ENCODE measurements around the gene ALPI. TPM values are rescaled to one million over a fixed set of nuclear protein-coding genes. Genes with fewer than 3 reads are reported as not detected.
"Not testable (repeated sequence)": the region's sequence is repeated elsewhere in the genome, so short reads cannot be mapped to it uniquely, and the experiment has no call there.

Gene ALPI
- total RNA-seq, 1 donor from 2014 or later: not detected

- Histone ChIP-seq H3K9me3 (no peaks in the 10 kb centered on the region), H3K27me3 (peaks cover 11% of the 10 kb centered on the region), H3K4me3 (no peak overlapping the region), H3K36me3 (no peaks in the 10 kb centered on the region), H3K4me1 (peaks cover 29% of the 10 kb centered on the region), H3K27ac (no peak overlapping the region)
- no peak for DNase-seq (ENCODE audit: extremely low spot score in 2 of 2)
- TF ChIP-seq POLR2AphosphoS5 (IDR thresholded peaks at IDR 0.05; ENCODE audit: insufficient read depth in 1 of 2, low read depth in 1 of 2) (no peak), POLR2A (IDR thresholded peaks at IDR 0.05) (no peak)
- TF ChIP-seq, protein P1, sequence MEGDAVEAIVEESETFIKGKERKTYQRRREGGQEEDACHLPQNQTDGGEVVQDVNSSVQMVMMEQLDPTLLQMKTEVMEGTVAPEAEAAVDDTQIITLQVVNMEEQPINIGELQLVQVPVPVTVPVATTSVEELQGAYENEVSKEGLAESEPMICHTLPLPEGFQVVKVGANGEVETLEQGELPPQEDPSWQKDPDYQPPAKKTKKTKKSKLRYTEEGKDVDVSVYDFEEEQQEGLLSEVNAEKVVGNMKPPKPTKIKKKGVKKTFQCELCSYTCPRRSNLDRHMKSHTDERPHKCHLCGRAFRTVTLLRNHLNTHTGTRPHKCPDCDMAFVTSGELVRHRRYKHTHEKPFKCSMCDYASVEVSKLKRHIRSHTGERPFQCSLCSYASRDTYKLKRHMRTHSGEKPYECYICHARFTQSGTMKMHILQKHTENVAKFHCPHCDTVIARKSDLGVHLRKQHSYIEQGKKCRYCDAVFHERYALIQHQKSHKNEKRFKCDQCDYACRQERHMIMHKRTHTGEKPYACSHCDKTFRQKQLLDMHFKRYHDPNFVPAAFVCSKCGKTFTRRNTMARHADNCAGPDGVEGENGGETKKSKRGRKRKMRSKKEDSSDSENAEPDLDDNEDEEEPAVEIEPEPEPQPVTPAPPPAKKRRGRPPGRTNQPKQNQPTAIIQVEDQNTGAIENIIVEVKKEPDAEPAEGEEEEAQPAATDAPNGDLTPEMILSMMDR (IDR thresholded peaks at IDR 0.05): no peak
- intact Hi-C loops (cut with DNase I): no loop called here
Observed at GRCh38 chr2:232420073-232420454, 35.9 kb upstream of the ALPI start.

- TF ChIP-seq POLR2A (IDR thresholded peaks at IDR 0.05) (no peak), POLR2AphosphoS5 (IDR thresholded peaks at IDR 0.05; ENCODE audit: insufficient read depth in 1 of 2, low read depth in 1 of 2) (no peak)
- TF ChIP-seq, protein P1 (IDR thresholded peaks at IDR 0.05): no peak
- peaks cover 29% of the 10 kb centered on the region for H3K4me1 ChIP-seq
- no peaks in the 10 kb centered on the region for H3K36me3 ChIP-seq
- peaks cover 11% of the 10 kb centered on the region for H3K27me3 ChIP-seq
- H3K27ac ChIP-seq: no peak overlapping the region
- peak overlapping the region; percentile 11 to 16 for H3K4me3 ChIP-seq
- DNase-seq (ENCODE audit: extremely low spot score in 2 of 2): no peak
- H3K9me3 ChIP-seq: no peaks in the 10 kb centered on the region
- intact Hi-C loops (cut with DNase I): no loop called here
Observed at GRCh38 chr2:232420463-232421188, 35.3 kb upstream of the ALPI start.

GRCh38 chr2:232421189-232421785 lies 34.7 kb upstream of the ALPI start:
- peak overlapping the region in 1 of 2 donors; percentile 16 for H3K4me3 ChIP-seq
- no peaks in the 10 kb centered on the region for H3K9me3 ChIP-seq
- TF ChIP-seq, protein P1 (IDR thresholded peaks at IDR 0.05): no peak
- TF ChIP-seq POLR2AphosphoS5 (IDR thresholded peaks at IDR 0.05; ENCODE audit: insufficient read depth in 1 of 2, low read depth in 1 of 2) (no peak), POLR2A (IDR thresholded peaks at IDR 0.05) (no peak)
- peaks cover 11% of the 10 kb centered on the region for H3K27me3 ChIP-seq
- intact Hi-C loops (cut with DNase I): no loop called here
- no peak overlapping the region for H3K27ac ChIP-seq
- H3K36me3 ChIP-seq: no peaks in the 10 kb centered on the region
- DNase-seq (ENCODE audit: extremely low spot score in 2 of 2): no peak
- H3K4me1 ChIP-seq: peaks cover 29% of the 10 kb centered on the region

DNA sequence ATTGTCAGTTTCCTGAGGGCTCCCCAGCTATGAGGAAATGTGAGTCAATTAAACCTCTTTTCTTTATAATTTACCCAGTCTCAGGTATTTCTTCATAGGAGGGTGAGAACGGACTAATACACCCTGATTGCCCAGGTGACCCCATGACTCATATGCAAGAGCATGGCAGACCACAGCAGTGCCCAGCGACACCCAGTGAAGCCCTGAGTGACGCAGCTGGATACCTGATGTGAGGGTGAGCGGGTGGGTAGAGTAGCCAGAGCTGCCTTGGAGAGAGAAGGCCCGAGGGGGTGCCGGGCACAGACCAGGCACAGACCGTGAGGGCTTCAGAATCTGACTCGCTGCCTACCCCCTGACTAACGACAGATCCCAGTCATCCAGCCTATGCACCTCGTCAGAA lies 33.9 kb upstream of the ALPI start:
- DNase-seq (ENCODE audit: extremely low spot score in 2 of 2): no peak
- intact Hi-C loops (cut with DNase I): no loop called here
- peaks cover 11% of the 10 kb centered on the region for H3K27me3 ChIP-seq

GRCh38 chr2:232422996-232423395 lies 33.0 kb upstream of the ALPI start:
- Histone ChIP-seq H3K4me1 (peaks cover 29% of the 10 kb centered on the region), H3K27me3 (peaks cover 11% of the 10 kb centered on the region)
- intact Hi-C loops (cut with DNase I); H3K9me3 ChIP-seq; DNase-seq (ENCODE audit: extremely low spot score in 2 of 2); H3K27ac ChIP-seq; H3K4me3 ChIP-seq; H3K36me3 ChIP-seq: not testable (repeated sequence)

More for the DNA sequence above, 33.9 kb upstream of the ALPI start:
- no peak for TF ChIP-seq POLR2A (IDR thresholded peaks at IDR 0.05)
- Histone ChIP-seq H3K4me1 (peaks cover 29% of the 10 kb centered on the region), H3K9me3 (no peaks in the 10 kb centered on the region), H3K27ac (no peak overlapping the region), H3K4me3 (no peak overlapping the region), H3K36me3 (no peaks in the 10 kb centered on the region)

DNA sequence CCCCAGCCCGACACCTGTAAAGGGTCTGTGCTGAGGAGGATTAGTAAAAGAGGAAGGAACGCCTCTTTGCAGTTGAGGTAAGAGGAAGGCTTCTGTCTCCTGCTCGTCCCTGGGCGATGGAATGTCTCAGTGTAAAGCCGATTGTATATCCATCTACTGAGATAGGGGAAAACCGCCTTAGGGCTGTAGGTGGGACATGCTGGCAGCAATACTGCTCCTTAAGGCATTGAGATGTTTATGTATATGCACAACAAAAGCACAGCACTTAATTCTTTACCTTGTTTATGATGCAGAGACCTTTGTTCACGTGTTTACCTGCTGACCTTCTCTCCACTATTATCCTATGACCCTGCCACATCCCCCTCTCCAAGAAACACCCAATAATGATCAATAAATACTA lies 32.5 kb upstream of the ALPI start:
- DNase-seq (ENCODE audit: extremely low spot score in 2 of 2); H3K27me3 ChIP-seq; H3K9me3 ChIP-seq; H3K27ac ChIP-seq; H3K4me3 ChIP-seq; H3K36me3 ChIP-seq; intact Hi-C loops (cut with DNase I): not testable (repeated sequence)
- peaks cover 28% of the 10 kb centered on the region for H3K4me1 ChIP-seq
